A204.1 (cell line): ENCODE measurements around the gene POLN.

Experiments used
- FAIRE-seq: peaks from 2 replicates; lab custom pipeline; 2012; peaks lifted over from hg19 to GRCh38; lab: Jason Lieb, UNC

Gene POLN

DNA sequence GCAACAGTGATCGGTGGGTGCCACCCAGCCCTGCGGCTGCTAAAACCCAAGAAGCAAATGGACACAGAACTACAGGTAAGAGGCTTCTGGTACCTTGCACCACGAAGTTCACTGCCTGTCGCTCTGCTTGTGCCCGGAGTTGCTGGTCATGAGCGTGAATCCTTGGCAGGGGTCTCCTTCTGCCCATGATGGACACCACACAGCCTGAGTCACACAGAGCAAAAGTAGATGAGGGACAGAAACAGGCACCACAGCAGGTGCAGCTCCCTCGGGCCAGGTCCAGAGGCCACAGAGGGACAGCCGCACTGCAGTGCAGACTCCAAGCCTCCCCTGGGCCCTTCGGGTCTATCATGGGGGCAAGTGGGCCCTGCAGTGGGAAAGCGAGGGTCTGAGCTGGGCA, 160.4 kb downstream of the POLN start:
- FAIRE-seq, result no peak

- no peak for FAIRE-seq
These were observed 161.3 kb downstream of the POLN start for GRCh38 chr4:2080429-2081300.

- FAIRE-seq, result no peak
These were observed 162.0 kb downstream of the POLN start for GRCh38 chr4:2079926-2080325.

DNA sequence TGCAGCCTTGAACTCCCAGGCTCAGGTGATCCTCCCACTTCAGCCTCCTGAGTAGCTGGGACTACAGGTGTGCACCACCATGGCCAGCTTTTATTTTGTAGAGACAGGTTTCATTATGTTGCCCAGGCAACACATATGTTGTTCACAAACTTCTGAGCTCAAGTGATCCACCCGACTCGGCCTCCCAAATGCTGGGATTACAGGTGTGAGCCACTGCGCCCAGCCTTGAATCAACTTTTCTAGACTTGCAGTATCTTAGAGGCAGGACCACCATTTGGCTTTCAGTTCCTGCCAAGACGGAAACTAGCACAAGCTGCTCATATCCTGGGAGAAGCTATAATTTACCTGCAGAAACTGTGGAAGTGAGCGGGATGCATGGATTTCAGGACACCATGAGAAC, 162.9 kb downstream of the POLN start:
- FAIRE-seq, result no peak

- FAIRE-seq, result no peak
These were observed 163.3 kb downstream of the POLN start for GRCh38 chr4:2078584-2078983.

- no peak for FAIRE-seq
These were observed 164.1 kb downstream of the POLN start for GRCh38 chr4:2077537-2078460.

DNA sequence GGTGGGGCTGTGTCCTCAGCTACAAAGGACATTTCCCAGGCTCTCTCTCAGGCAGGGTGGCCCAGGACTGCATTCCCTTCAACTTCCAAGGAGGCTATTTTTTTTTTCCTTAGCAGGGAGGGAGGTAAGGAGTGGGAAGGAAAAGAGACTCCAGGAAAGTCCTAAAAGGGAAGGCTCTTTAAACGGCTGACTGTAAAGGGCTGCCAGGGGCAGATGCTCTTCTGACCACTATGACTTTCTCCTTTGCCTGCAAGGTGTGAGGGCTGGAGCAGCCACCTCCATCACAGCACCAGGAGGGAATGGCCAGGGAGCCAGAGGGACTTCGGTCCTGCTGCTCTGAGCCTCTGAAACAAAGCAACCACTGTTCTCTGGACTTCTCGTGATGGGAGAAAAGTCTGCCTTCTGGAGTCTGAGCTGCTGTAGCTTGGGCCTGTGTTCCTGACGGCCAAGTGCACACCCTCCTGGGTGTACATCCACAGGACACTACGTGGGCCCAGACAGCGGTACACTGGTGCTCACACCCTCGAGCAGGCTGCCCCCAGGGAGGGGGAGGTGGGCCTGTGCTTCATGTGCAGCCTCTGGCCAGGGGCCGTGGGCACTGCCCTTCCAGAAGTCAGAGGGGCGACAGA, 164.9 kb downstream of the POLN start:
- no peak for FAIRE-seq

DNA sequence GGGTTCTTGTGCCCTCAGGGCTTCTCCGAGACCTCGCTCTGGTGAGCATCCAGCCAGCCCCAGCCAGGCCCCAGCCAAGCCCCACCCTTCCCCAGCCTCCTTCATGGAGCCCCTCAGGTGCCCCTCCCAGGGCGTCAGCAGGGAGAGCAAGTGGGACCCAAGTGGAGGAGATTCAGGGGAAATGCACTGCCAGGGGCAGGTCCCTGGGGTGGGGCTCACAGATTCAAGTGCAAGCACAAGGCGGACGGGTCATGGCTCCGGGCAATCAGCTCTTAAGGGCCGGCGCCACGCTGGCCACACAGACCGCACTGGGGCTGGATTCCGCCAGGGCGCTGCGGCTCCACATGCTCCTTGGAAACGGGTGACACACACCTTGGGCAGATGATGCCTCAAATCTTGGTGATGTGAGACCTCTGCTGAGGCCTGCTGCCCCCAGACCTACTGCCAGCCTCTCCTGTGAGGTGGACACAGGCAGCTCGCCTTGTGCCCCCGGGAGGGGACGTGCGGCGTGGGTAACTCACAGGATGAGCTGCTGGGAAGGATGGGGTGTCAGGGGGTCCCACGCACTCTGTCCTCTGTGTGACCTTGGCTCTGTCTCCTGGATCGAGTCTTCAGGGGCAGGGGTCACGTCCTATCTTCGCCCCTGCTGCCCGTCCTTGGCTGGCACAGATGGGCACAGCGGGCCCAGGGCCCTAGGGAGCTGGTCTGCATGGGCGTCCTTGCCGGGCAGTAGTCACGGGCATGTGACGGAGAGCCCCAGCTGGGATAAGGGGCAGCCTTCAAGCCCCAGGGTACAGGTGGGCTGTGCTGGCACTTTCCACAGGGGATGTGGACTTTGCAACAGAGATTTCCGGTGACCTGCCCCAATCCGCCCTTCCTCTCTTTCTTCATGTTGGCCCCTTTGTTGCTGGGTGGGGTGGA, 165.7 kb downstream of the POLN start:
- FAIRE-seq, result no peak

GRCh38 chr4:2075171-2075986, 166.5 kb downstream of the POLN start:
- FAIRE-seq, result no peak

GRCh38 chr4:2074588-2074987, 167.3 kb downstream of the POLN start:
- FAIRE-seq, result no peak

DNA sequence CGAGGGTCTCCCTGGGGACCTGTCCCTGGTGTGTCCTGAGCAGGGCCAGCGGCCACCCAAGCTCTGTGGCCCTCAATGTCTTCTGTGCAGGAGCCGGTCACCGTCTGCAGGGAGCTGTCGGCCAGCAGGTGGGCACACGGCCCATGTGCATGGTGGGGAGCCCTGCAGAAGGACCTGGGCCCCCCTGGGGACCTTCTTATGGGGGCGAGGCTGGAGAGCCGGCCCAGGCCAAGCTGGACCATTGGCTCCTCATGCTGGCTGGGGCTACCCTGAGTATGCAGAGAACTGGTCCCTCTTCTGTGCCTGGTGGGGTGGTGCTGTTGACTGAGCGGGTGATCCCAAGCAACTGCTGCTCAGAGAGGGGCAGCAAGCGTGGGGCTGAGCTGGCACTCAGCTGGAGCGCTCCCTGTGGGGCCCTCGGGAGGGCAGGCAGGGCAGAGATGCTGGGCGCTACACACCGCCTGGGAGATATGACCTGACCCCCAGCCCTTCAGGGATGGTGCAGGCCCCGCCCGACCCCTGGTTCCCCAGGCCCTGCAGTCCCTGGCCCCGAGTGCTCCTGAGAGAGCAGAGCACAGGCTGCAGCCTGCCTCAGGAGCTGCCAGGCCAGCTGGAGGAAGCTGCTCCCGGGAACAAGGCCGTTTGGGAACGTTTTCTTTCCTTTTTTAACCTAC, 168.0 kb downstream of the POLN start:
- no peak for FAIRE-seq

- FAIRE-seq, result no peak
These were observed 168.7 kb downstream of the POLN start for GRCh38 chr4:2072971-2073807.

DNA sequence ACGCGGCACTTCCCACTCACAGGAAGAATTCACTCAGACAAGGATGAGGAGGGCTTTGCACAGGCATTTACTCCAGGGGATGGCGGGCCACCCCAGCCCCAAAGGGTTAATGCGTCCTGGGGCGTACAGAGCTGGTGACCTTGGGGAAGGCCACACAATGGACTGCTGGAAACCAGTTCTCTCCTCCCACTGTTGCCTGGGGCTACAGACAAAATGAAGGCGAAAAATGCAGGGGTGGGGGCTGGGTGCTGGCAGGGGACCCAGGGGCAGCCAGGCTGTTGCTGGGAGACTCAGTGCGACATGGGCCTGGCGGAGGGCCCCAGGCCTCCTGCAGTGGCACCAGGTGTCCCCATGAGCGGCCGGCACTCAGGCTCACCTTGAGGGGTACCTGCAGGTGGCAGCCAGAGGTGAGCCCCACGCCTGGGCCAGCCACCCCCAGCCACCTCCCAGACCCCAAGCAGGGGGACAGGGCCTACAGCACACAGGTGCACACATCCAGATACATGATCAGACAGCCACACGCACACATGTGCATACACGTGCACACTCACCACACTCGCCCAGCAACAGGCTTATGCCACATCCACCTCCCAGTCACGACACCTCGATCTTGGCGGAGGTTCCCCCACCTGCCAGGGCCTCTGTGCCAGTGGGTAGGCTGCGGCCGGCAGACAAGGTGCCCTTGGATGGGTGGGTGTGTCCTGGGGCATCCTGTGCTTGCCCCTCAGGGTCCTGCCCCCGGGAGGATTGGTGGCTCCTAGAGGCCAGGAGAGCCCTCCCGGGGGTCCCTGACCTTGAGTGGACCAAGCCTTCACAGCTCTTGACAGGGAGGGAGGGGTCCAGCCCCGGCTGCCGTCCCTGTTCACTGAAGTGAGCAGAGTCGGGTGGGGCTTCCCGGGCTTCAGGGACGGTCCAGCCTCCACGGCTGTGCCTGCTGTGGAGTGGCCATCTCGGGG, 169.7 kb downstream of the POLN start:
- no peak for FAIRE-seq

- no peak for FAIRE-seq
These were observed 170.5 kb downstream of the POLN start for GRCh38 chr4:2071252-2071911.

DNA sequence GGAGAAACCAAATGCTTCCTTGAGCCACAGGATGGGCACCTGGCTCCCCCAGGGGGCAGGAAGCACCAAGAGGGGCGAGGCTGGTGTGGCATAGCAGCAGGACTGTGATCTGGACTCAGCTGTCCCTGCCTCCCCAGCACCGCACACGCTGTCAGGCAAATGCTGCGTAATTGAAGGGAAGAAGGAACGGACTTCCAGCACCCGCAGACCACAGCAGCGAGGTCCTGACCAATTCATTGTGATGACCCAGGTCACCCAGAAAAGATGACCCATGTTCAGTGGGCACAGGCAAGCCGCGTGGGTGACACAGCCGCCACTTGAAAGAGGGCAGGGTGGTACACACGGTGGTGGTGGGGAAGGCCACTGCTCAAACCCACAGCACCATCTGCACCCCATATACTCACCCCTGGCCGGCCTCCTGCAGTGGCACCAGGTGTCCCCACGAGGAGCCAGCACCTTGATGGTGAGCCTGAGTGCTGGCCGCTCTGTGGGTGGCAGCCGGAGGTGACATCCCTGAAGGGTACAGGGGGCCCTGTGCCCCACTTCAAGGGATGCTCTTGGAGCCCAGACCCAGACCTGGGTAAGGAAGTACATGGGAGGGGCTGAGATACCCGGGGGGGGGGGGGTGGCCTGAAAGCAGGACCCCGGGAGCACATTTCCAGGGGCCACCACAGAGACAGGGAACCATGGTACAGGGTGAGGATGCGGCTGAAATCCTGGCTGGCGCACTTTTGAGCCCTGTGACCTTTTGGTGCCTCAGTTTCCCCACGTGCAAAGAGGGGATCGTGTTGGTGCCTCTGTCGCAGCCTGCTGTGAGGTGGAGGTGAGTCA, 171.3 kb downstream of the POLN start:
- no peak for FAIRE-seq

DNA sequence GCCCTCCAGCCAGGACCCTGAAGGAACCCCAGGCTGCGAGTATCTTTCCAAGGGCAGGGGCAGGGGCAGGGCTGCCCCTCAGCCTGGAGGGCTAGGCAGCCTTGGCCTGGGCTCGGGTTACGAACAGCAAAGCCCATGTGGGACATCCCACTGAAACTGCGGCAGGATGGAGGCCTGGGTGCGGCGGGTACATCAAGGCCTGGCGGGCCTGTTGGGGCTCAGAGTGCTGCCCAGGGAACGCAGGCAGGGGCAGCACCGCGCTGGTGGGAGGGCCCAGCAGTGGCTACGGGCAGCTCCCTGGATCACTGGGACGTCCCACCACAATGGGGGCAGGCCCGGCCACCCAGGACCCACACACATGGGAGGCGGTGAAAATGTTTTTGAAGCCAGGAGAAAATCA, 171.9 kb downstream of the POLN start:
- no peak for FAIRE-seq
